ENCODE results near the gene KCND3.

Gene KCND3

DNA sequence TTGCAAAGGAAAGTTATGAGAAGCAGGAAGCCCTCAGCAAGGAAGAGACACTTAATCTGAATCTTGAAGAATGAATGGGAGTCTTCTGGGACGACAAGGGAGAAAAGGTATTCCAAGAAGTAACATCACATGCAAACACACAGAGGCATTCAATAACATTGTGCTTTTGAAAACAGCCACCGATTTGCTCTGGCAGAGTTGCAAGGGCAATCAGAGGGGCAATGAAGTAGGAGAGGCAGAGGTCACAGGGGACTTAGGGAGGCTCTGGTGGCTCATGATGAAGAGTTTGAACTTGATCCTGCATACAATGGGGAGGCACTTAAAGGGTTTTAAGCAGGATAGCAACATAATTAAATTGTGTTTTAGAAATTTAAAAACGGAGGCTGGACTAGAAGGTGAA is 126.1 kb downstream of the KCND3 start:
- Histone ChIP-seq H3K27ac (no peak overlapping the region), H3K4me3 (no peak overlapping the region), H3K9me3 (no peaks in the 10 kb centered on the region), H3K4me1 (no peaks in the 10 kb centered on the region), H3K27me3 (no peaks in the 10 kb centered on the region), H3K36me3 (no peaks in the 10 kb centered on the region)
- TF ChIP-seq CTCF (IDR thresholded peaks at IDR 0.05): no peak
- intact Hi-C loops (cut with DNase I; ENCODE audit: low total_unique reads): no loop called here
- no peak for DNase-seq

DNA sequence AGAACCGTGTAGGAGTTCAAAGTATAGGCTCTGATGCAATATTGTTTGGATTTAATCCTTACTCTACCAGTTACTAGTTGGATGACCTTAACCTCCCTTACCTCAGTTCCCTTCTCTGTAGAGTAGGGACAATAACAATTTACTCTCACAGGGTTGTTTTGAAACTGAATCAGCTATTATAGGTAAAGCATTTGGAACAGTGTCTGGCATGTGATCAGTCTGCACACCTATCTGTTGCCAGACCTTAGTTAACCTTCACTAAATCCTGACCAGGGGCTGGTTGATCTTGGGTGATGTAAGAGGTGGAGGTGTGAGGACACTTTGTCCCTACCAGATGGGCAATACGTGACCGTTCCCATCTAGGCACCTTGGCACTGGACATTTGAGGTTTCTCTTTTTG is 126.9 kb downstream of the KCND3 start:
- H3K27ac ChIP-seq: no peak overlapping the region
- DNase-seq: no peak

DNA sequence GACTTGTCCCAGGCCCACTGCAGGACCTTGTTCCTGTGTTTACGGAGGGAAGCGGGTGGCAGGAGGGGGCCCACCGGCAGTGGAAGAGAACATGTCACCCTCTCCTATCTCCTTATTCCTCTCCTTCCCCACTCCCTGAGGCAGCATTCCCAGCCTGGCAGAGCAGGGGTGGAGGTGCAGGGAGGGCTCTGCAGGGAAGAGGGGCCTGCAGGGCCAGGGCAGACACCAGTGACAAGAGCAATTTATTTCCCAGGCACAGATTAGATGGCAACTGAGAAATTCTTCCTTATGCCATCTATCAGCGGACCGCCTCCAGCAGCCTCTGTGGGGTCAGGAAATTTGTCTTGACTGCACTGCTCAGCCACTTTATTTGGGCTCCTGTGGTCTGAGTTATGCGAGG is 127.9 kb downstream of the KCND3 start:
- no peaks in the 10 kb centered on the region for H3K27me3 ChIP-seq
- no peak overlapping the region for H3K4me3 ChIP-seq
- intact Hi-C loops (cut with DNase I; ENCODE audit: low total_unique reads): no loop called here
- TF ChIP-seq CTCF (IDR thresholded peaks at IDR 0.05): no peak
- no peaks in the 10 kb centered on the region for H3K36me3 ChIP-seq
- DNase-seq: no peak
- no peaks in the 10 kb centered on the region for H3K9me3 ChIP-seq
- H3K4me1 ChIP-seq: no peaks in the 10 kb centered on the region
- H3K27ac ChIP-seq: no peak overlapping the region

More for the DNA sequence above, 126.9 kb downstream of the KCND3 start:
- Histone ChIP-seq H3K27me3 (no peaks in the 10 kb centered on the region), H3K36me3 (no peaks in the 10 kb centered on the region), H3K9me3 (no peaks in the 10 kb centered on the region), H3K4me1 (no peaks in the 10 kb centered on the region), H3K4me3 (no peak overlapping the region)
- TF ChIP-seq CTCF (IDR thresholded peaks at IDR 0.05): no peak
- intact Hi-C loops (cut with DNase I; ENCODE audit: low total_unique reads): no loop called here

DNA sequence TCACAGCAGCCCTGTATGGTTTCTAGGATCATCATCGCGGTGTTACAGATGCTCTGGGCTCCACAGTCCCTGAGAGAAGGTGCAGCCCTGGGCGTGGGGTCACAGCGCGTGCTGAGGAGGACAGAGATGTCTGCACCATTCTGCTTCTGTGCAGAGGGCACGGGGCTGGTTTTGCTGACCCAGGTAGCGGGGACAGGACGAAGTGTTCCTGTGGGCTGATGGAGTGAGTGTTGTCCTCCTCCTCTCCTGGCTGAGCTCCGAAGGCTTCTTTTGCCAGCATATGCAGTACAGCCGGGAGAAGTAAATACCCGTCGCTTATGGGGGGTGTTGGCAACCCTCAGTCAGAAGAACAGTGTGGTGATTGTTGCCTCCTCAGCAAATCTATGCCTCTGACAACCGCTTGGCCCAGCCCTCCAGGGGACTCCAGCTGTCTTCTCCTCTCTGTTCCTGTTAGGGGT is 132.2 kb downstream of the KCND3 start:
- no peak overlapping the region for H3K27ac ChIP-seq
- peaks cover 0 to 3% of the 10 kb centered on the region in 2 donors for H3K27me3 ChIP-seq
- no peaks in the 10 kb centered on the region for H3K4me1 ChIP-seq
- H3K36me3 ChIP-seq: no peaks in the 10 kb centered on the region
- intact Hi-C loops (cut with DNase I; ENCODE audit: low total_unique reads): no loop called here
- no peaks in the 10 kb centered on the region for H3K9me3 ChIP-seq
- no peak for DNase-seq
- TF ChIP-seq CTCF (IDR thresholded peaks at IDR 0.05): no peak
- H3K4me3 ChIP-seq: no peak overlapping the region

DNA sequence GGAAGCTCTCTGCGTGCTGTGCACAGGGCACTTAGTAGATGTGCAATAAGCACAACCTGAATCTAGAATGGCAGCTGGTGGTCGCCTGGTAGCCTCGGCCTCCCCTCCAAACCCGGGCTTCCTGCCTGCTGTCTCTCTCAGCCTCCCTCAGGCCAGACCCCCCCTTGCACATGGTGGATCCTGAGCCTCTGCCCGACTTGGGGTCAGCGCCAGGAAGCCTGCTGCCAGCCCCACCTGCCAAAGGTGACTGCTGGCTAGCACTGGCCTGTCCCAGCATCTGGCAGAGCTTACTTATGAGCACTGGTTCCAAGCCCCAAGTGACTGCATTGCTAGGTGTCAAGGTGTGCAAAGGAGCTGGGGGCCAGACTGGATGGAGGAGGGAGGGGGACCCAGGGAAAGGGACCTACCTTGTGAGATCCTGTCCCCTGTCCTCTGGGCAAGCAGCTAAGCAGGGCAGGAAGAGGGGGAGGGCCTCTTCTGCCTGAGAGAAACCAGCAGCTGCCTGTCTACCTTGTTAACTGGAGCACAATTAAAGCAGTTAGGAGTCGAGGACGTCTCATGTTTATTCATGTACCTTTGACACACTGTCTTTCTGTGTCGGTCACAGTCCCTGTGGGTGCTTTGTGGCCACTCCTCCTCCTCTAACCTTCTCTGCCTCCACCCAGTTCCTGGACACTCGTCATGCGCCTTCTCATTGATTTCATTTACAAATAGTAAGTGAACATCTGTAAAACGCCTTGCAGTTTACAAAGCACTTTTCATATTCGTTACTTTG is 132.9 kb downstream of the KCND3 start:
- Histone ChIP-seq H3K27me3 (peaks cover 0 to 3% of the 10 kb centered on the region in 2 donors), H3K36me3 (no peaks in the 10 kb centered on the region), H3K9me3 (no peaks in the 10 kb centered on the region), H3K4me1 (no peaks in the 10 kb centered on the region), H3K4me3 (no peak overlapping the region), H3K27ac (no peak overlapping the region)
- DNase-seq: no peak
- TF ChIP-seq CTCF (IDR thresholded peaks at IDR 0.05): no peak
- intact Hi-C loops (cut with DNase I; ENCODE audit: low total_unique reads): no loop called here
